HG03097 (cell line): ENCODE measurements around the gene FAM76B.

ENCODE experiments used
- ATAC-seq: cut with Tn5 transposase; IDR thresholded peaks from one replicate; pipeline ENCODE4 v1.9.1; 2021; ENCODE audit not compliant: unreplicated experiment, low FRiP score

Gene FAM76B

GRCh38 chr11:95734009-95734572, 55.5 kb downstream of the FAM76B start:
- ATAC-seq: no peak

GRCh38 chr11:95732930-95733602, 56.5 kb downstream of the FAM76B start:
- ATAC-seq: no peak

GRCh38 chr11:95729462-95729861, 60.1 kb downstream of the FAM76B start:
- ATAC-seq: no peak

- ATAC-seq: no peak
Measured at GRCh38 chr11:95728790-95729189, 60.8 kb downstream of the FAM76B start.

- ATAC-seq: no peak
Measured at GRCh38 chr11:95728094-95728493, 61.5 kb downstream of the FAM76B start.

- no peak for ATAC-seq
Measured at GRCh38 chr11:95727620-95728019, 62.0 kb downstream of the FAM76B start.

- no peak for ATAC-seq
Measured at GRCh38 chr11:95727111-95727510, 62.5 kb downstream of the FAM76B start.

GRCh38 chr11:95725196-95725595, 64.4 kb downstream of the FAM76B start:
- ATAC-seq: no peak

- no peak for ATAC-seq
Measured at GRCh38 chr11:95723361-95723942, 66.1 kb downstream of the FAM76B start.

GRCh38 chr11:95720195-95720594, 69.4 kb downstream of the FAM76B start:
- ATAC-seq: no peak
